ENCODE data around the gene SEMA4D.

SEMA4D gene

DNA sequence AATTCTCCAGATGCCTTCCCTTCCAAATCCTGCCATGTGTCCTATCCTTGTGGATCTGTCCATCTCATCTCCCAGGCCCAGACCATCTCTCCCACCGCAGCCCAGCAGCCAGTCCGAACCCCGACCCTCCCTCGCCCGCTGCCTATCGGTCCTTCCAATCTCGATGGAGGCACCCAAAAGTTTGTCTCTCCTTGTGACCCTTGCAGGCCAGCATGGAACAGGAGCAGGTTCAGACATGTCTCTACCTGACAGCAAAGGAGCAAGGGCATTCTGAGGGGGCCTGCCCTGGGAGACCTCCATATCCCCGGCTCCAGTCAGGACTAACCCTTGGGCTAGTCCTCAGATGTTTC is 51.0 kb downstream of the SEMA4D start:
- no peak for DNase-seq (ENCODE audit: low read depth)
- H3K4me3 ChIP-seq (ENCODE audit: low read depth, low read length), result no peak overlapping the region
- TF ChIP-seq CTCF (IDR thresholded peaks at IDR 0.05; ENCODE audit: insufficient read depth, low read depth, low read length, missing control alignments), result no peak

- no peak for TF ChIP-seq CTCF (IDR thresholded peaks at IDR 0.05; ENCODE audit: insufficient read depth, low read depth, low read length, missing control alignments)
- no peak for DNase-seq (ENCODE audit: low read depth)
- H3K4me3 ChIP-seq (ENCODE audit: low read depth, low read length), result no peak overlapping the region
Observed at GRCh38 chr9:89446261-89446960, 51.5 kb downstream of the SEMA4D start.

DNA sequence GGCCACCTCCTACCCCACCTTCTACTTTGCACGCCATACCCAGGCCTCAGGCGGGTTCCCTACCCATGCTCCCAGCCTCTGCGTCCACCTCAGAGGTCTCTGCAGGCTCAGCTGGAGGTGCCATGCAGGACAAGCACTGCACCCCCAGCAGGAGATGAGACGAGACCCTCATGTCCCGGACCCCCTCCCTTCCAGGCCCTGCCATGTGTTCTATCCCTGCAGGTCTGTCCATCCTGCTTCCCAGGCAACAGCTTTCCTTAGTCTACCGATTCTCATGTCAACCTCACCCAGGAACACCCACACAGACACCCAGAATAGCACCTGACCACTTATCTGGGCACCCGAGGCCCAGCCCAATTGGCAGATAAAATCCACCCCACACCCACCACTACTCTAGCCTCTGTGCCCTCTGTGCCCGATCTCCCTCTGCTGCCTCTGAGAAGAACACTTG is 52.1 kb downstream of the SEMA4D start:
- no peak for DNase-seq (ENCODE audit: low read depth)
- TF ChIP-seq CTCF (IDR thresholded peaks at IDR 0.05; ENCODE audit: insufficient read depth, low read depth, low read length, missing control alignments), result no peak
- no peak overlapping the region for H3K4me3 ChIP-seq (ENCODE audit: low read depth, low read length)

DNA sequence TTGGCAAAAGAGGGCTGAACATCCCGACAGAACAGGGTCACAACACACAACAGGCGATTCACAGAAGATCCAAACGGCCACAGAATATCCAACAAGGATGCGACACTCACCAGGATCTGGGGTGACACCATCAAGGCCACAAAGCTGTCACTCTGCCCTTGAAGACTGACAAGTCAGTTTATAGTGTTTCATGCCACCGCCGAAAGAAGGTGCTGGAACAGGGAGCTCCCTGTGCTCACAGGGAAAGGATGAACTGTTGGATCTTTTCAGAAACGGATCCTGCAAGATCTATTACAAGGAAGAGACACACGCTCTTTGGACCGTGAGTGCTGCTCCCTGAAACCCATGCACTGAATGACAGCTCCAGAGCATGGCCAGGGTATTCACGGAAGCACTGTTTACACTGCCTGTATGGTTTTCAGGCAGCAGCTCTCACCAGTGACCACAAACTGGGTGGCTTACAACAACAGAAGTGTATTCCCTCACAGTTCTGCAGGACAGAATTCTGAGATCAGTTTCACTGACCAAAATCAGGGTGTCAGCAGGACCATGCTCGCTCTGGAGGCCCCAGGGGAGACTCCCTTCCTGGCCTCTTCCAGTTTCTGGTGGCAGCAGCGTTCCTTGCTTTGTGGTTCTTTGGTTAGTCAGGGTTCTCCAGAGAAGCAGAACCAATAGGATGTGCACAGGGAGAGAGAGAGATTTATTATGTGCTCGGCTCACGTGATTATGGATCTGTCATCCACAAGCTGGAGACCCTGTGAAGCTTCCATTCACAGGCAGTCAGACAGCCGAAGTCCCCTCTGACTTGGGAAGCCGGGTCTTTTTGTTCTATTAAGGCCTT is 52.8 kb downstream of the SEMA4D start:
- DNase-seq (ENCODE audit: low read depth), result no peak
- no peak for TF ChIP-seq CTCF (IDR thresholded peaks at IDR 0.05; ENCODE audit: insufficient read depth, low read depth, low read length, missing control alignments)
- no peak overlapping the region for H3K4me3 ChIP-seq (ENCODE audit: low read depth, low read length)

- no peak for TF ChIP-seq CTCF (IDR thresholded peaks at IDR 0.05; ENCODE audit: insufficient read depth, low read depth, low read length, missing control alignments)
- no peak overlapping the region for H3K4me3 ChIP-seq (ENCODE audit: low read depth, low read length)
- no peak for DNase-seq (ENCODE audit: low read depth)
Observed at GRCh38 chr9:89444274-89444673, 53.6 kb downstream of the SEMA4D start.

DNA sequence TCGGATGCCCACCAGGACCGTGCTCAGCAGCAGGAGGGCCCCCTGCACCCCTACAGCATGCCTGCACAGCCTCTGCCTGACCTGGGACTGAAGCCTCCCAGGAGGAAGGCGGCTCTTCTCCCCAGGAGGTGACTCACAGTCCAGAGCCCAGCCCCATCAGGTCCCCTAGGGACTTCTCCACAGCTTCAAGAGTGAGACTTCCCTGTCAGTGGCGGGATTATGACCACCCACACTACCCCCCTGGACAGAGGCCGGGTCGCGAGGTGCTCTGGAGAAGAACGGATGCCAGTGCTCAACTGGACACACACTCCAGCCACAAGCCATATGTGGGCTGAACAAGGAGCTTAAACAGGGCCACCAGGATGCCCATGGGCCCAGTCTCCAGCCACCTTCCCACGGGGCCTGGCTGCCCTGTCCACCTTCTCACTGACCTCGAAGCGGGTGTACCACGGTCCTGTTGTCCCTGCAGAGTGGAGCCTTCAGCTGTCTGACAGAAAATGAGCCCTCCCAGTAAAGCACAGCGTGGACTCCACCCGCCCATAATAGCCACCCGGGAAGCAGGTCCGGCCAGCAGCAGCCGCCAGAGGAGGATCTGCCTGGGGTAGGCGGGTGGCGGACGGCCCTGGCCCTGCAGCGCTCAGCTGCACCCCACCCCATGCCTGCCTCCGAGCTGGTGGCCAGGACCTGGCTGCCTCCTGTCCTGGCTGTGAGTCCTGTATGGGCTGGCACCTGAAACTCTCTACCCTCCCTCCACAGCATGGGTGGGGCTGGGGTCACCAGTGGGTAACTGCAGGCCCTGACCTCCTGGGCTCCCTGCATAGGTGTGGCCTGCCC is 54.7 kb downstream of the SEMA4D start:
- no peak for TF ChIP-seq CTCF (IDR thresholded peaks at IDR 0.05; ENCODE audit: insufficient read depth, low read depth, low read length, missing control alignments)
- H3K4me3 ChIP-seq (ENCODE audit: low read depth, low read length), result peak overlapping the region; percentile 19
- no peak for DNase-seq (ENCODE audit: low read depth)
